ENCODE data around the gene AP5B1.
"Not testable (repeated sequence)": the region's sequence is repeated elsewhere in the genome, so short reads cannot be mapped to it uniquely, and the experiment has no call there.

Gene AP5B1

GRCh38 chr11:65767806-65768205 lies 13.0 kb downstream of the AP5B1 start:
- in situ Hi-C loops (cut with MboI; ENCODE audit: low sequenced_read_pairs): not testable (repeated sequence)

- in situ Hi-C loops (cut with MboI; ENCODE audit: low sequenced_read_pairs): no loop called here
These were observed 13.4 kb downstream of the AP5B1 start for GRCh38 chr11:65767406-65767805.

- in situ Hi-C loops (cut with MboI; ENCODE audit: low sequenced_read_pairs): no loop called here
These were observed 14.2 kb downstream of the AP5B1 start for GRCh38 chr11:65766535-65766934.

- in situ Hi-C loops (cut with MboI; ENCODE audit: low sequenced_read_pairs): no loop called here
These were observed 16.3 kb downstream of the AP5B1 start for GRCh38 chr11:65764434-65764833.

GRCh38 chr11:65762816-65763215 lies 18.0 kb downstream of the AP5B1 start:
- in situ Hi-C loops (cut with MboI; ENCODE audit: low sequenced_read_pairs): not testable (repeated sequence)

GRCh38 chr11:65762169-65762568 lies 18.6 kb downstream of the AP5B1 start:
- in situ Hi-C loops (cut with MboI; ENCODE audit: low sequenced_read_pairs): not testable (repeated sequence)

GRCh38 chr11:65745049-65745448 lies 35.7 kb downstream of the AP5B1 start:
- in situ Hi-C loops (cut with MboI; ENCODE audit: low sequenced_read_pairs): no loop called here

- in situ Hi-C loops (cut with MboI; ENCODE audit: low sequenced_read_pairs): no loop called here
These were observed 36.1 kb downstream of the AP5B1 start for GRCh38 chr11:65744699-65745042.

GRCh38 chr11:65744026-65744698 lies 36.6 kb downstream of the AP5B1 start:
- in situ Hi-C loops (cut with MboI; ENCODE audit: low sequenced_read_pairs): no loop called here

- in situ Hi-C loops (cut with MboI; ENCODE audit: low sequenced_read_pairs): no loop called here
These were observed 37.1 kb downstream of the AP5B1 start for GRCh38 chr11:65743681-65744025.

- in situ Hi-C loops (cut with MboI; ENCODE audit: low sequenced_read_pairs): no loop called here
These were observed 38.4 kb downstream of the AP5B1 start for GRCh38 chr11:65742353-65742752.

GRCh38 chr11:65741185-65741584 lies 39.6 kb downstream of the AP5B1 start:
- in situ Hi-C loops (cut with MboI; ENCODE audit: low sequenced_read_pairs): no loop called here

GRCh38 chr11:65739022-65739421 lies 41.8 kb downstream of the AP5B1 start:
- in situ Hi-C loops (cut with MboI; ENCODE audit: low sequenced_read_pairs): no loop called here

GRCh38 chr11:65736810-65737209 lies 44.0 kb downstream of the AP5B1 start:
- in situ Hi-C loops (cut with MboI; ENCODE audit: low sequenced_read_pairs): no loop called here

GRCh38 chr11:65735111-65735510 lies 45.7 kb downstream of the AP5B1 start:
- in situ Hi-C loops (cut with MboI; ENCODE audit: low sequenced_read_pairs): not testable (repeated sequence)

- in situ Hi-C loops (cut with MboI; ENCODE audit: low sequenced_read_pairs): no loop called here
These were observed 50.3 kb downstream of the AP5B1 start for GRCh38 chr11:65730461-65730860.

- in situ Hi-C loops (cut with MboI; ENCODE audit: low sequenced_read_pairs): no loop called here
These were observed 52.9 kb downstream of the AP5B1 start for GRCh38 chr11:65727865-65728264.

GRCh38 chr11:65726660-65727059 lies 54.1 kb downstream of the AP5B1 start:
- in situ Hi-C loops (cut with MboI; ENCODE audit: low sequenced_read_pairs): no loop called here

Measured in hTERT RPE-1 (cell line).